CD4-positive, alpha-beta T cell treated with Interleukin-21 for 1 hour (primary cell): ENCODE results near the gene SKIC3.

Experiments used
- DNase-seq: peaks from one replicate; pipeline ENCODE4 v3.0.0-alpha.2; 2020

The SKIC3 gene

DNA sequence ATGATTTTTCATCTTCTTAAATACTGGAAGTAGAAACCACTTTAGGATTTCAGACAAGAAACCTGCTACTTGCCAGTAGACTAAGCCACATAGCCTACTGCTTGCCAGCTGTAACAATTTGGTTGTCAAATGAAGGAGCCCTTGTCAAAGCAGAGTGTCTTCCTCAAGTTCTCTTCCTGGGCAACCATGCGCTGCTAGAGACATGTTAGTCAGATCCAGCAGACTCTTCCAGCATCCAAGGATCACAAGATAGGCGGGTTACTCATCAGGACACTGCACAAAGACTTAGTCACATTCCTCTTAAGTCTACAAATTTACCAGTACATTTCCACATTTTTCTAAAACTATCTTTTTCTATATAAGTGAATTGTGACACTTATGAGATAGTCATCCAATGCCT, 24.4 kb downstream of the SKIC3 start:
- DNase-seq, result no peak

- no peak for DNase-seq
Observed at GRCh38 chr5:95528565-95528964, 26.2 kb downstream of the SKIC3 start.

GRCh38 chr5:95526871-95527270, 27.9 kb downstream of the SKIC3 start:
- no peak for DNase-seq

- DNase-seq, result no peak
Observed at GRCh38 chr5:95524423-95524822, 30.4 kb downstream of the SKIC3 start.

GRCh38 chr5:95520206-95520605, 34.6 kb downstream of the SKIC3 start:
- no peak for DNase-seq

DNA sequence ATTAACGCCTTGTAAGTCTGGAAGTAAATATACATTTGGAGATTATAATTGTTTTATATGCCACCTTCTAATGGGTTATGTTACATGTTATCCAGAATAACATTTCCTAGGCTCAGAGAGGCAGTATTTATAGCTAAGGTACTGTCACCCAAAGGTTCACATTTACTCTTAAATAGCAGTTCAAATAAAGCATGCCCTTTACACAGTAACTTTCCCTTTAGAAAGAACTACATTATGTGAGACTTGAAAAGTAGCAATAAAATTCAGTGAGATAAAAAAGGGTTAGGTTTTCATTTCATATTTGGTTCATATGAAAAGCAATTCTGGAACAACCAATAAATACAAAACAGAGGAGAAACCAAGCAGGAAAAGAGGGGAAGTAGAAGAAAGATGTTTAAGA, 35.1 kb downstream of the SKIC3 start:
- DNase-seq, result no peak

DNA sequence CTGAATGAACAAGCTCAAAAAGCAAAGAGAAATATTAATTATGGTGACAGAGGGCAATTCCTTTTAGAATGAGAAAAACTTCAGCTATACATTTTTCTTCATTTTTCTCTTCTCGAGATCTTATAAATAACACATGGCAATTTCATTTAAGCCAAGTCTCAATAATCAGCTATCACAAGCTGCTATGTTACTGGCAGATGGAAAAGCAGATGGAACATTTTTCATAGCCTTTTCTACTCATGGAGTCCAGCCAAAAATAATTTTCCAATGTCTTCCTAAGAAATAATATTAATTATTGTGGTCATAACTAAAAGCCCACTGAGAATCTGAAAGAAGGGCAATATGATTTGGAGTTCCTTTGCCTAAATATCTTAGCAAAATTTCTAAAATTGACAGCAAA, 35.6 kb downstream of the SKIC3 start:
- no peak for DNase-seq

- DNase-seq, result no peak
Observed at GRCh38 chr5:95518417-95518816, 36.4 kb downstream of the SKIC3 start.

GRCh38 chr5:95511606-95512005, 43.2 kb downstream of the SKIC3 start:
- no peak for DNase-seq

DNA sequence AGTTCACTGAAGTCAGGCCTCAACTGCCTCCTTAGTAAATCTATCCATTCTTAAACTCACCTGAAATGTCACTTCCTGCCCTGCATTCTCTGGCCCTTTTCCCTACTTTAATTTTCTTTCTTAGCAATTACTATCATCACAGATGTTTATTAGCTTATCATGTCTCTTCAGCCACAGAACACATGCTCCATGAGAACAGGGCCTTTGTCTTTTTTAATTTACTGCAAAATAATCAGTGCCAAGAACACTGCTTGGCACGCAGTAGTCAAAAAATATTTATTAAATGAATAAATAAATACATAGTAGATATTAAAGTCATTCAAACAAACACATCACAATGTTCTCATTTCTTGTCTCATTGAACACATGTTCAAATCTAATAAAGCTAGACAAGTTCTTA, 46.2 kb downstream of the SKIC3 start:
- DNase-seq, result no peak
